ENCODE results near the gene ORC3.

GRCh38 chr6:87706187-87706966 lies 116.4 kb downstream of the ORC3 start:
- no peak for TF ChIP-seq CTCF (IDR thresholded peaks at IDR 0.05)
- no peak for TF ChIP-seq EZH2 (IDR thresholded peaks at IDR 0.05; ENCODE audit: borderline replicate concordance, insufficient read depth, low read depth, low read length, poor library complexity, severe bottlenecking)
